ACC112 (cell line): ENCODE measurements around the gene CEP152.

Experiments used
- H2AFZ ChIP-seq: fragments of 200-600 bp; sonication (generic); one replicate; pipeline ENCODE4 v1.6.0; 2017; ENCODE audit warnings: antibody characterized with exemption, low read length; ENCODE audit not compliant: unreplicated experiment
- H3K27ac ChIP-seq: fragments of 200-600 bp; sonication (generic); 2 replicates; pipeline ENCODE4 v1.5.1; 2014; ENCODE audit warnings: low read depth, mild to moderate bottlenecking, antibody characterized with exemption, low read length, moderate library complexity
- H3K27me3 ChIP-seq: fragments of 200-600 bp; sonication (generic); 2 replicates; pipeline ENCODE4 v1.6.1; 2014; ENCODE audit warnings: mild to moderate bottlenecking, antibody characterized with exemption, low read length, moderate library complexity, mixed read lengths; ENCODE audit not compliant: insufficient read depth
- H3K36me3 ChIP-seq: fragments of 200-600 bp; sonication (generic); 2 replicates; pipeline ENCODE4 v1.6.1; 2016; ENCODE audit warnings: mild to moderate bottlenecking, antibody characterized with exemption, low read length, moderate library complexity, mixed read lengths; ENCODE audit not compliant: insufficient read depth
- H3K4me1 ChIP-seq: fragments of 200-600 bp; sonication (generic); one replicate; pipeline ENCODE4 v1.6.1; 2016; ENCODE audit warnings: low read length, mixed read lengths; ENCODE audit not compliant: insufficient read depth, unreplicated experiment, control insufficient read depth
- H3K4me3 ChIP-seq: fragments of 200-600 bp; sonication (generic); 2 replicates; pipeline ENCODE4 v1.5.1; 2014; ENCODE audit warnings: mild to moderate bottlenecking, low read depth, low read length
- H3K79me2 ChIP-seq: fragments of 200-600 bp; sonication (generic); one replicate; pipeline ENCODE4 v1.6.0; 2016; ENCODE audit warnings: low read length; ENCODE audit not compliant: control insufficient read depth, unreplicated experiment, insufficient read depth

Gene CEP152

DNA sequence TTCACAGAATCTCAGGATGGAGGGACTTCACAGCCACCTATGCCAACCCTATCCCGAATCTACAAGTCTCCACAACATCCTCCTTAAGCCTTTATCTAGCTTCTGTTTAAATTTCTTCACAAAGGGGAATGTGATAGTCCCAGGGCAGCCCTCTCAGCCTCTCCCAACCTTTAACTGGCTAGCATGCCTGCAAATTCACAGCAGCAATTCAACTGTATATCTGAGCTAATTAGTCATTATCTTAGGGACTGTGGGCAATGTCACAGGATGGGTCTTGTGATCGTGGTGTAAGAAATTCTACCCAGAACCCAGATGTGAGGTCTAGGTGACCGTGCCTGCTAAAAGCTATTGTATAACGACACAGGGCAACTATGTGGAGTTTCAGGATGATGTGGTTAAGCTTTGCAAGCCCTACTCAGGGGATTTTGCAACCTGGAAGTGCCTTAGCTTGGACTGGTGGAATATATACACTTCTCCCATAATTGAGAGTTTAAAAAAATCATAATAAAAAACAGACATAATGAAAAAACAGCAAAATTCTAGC lies 99.8 kb downstream of the CEP152 start:
- Histone ChIP-seq H3K4me1 (no peaks in the 10 kb centered on the region), H3K4me3 (no peak overlapping the region), H3K27ac (no peak overlapping the region), H3K79me2 (no peaks in the 10 kb centered on the region), H3K36me3 (peaks cover under 1% of the 10 kb centered on the region), H3K27me3 (no peaks in the 10 kb centered on the region), H2AFZ (no peak overlapping the region)

- no peaks in the 10 kb centered on the region for H3K79me2 ChIP-seq
- no peaks in the 10 kb centered on the region for H3K36me3 ChIP-seq
- peaks cover 4% of the 10 kb centered on the region for H3K4me1 ChIP-seq
- H3K27ac ChIP-seq = no peak overlapping the region
- H3K4me3 ChIP-seq = no peak overlapping the region
- H3K27me3 ChIP-seq = no peaks in the 10 kb centered on the region
- no peak overlapping the region for H2AFZ ChIP-seq
These were observed 102.2 kb downstream of the CEP152 start for GRCh38 chr15:48708641-48709040.

- H3K27me3 ChIP-seq = no peaks in the 10 kb centered on the region
- H3K36me3 ChIP-seq = no peaks in the 10 kb centered on the region
- H3K27ac ChIP-seq = no peak overlapping the region
- H3K4me1 ChIP-seq = peaks cover 18% of the 10 kb centered on the region
- H3K79me2 ChIP-seq = no peaks in the 10 kb centered on the region
- no peak overlapping the region for H3K4me3 ChIP-seq
- no peak overlapping the region for H2AFZ ChIP-seq
These were observed 105.5 kb downstream of the CEP152 start for GRCh38 chr15:48705381-48705780.

- no peaks in the 10 kb centered on the region for H3K79me2 ChIP-seq
- H3K4me1 ChIP-seq = peaks cover 18% of the 10 kb centered on the region
- peak overlapping the region; percentile 53 for H3K4me3 ChIP-seq
- no peaks in the 10 kb centered on the region for H3K27me3 ChIP-seq
- H3K27ac ChIP-seq = peak overlapping the region; percentile 74
- no peaks in the 10 kb centered on the region for H3K36me3 ChIP-seq
- peak overlapping the region; percentile 79 for H2AFZ ChIP-seq
These were observed 107.3 kb downstream of the CEP152 start for GRCh38 chr15:48703544-48703943.

DNA sequence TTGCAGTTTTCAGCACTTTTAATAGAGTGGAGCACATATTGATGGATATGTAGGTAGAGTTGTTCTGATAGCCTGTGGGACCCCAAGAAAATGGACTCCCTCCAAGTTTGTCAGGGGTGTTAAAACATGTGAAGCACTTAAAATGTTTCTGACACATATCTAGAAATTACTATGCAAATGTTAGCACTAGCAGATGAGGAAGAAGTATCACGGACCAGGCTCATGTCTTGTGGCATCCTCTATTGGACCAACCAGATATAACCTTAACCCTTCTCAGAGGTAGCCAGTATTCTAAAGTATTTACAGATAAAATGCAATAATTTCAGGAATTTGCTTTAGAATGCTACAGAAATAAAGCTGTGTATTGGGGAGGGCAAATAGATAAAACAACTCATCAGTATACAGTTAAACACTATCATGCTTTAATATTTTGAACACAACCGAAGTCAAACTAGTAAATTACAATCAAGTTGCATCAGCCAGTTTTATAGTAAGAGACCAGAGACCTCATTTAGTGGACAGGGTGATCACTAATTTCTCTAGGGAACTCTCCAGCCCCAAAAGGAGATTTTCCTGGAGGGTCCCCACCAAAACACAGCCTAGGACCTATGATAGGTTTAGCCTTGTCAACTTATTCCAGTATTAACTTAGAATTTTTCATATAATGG lies 108.2 kb downstream of the CEP152 start:
- Histone ChIP-seq H2AFZ (peak overlapping the region; percentile 79), H3K27ac (peak overlapping the region; percentile 74), H3K4me1 (peaks cover 18% of the 10 kb centered on the region), H3K27me3 (no peaks in the 10 kb centered on the region), H3K36me3 (no peaks in the 10 kb centered on the region), H3K4me3 (no peak overlapping the region), H3K79me2 (no peaks in the 10 kb centered on the region)

GRCh38 chr15:48696627-48697312 lies 114.1 kb downstream of the CEP152 start:
- no peak overlapping the region for H3K4me3 ChIP-seq
- H3K4me1 ChIP-seq = peaks cover 45% of the 10 kb centered on the region
- no peaks in the 10 kb centered on the region for H3K36me3 ChIP-seq
- H3K79me2 ChIP-seq = no peaks in the 10 kb centered on the region
- H2AFZ ChIP-seq = no peak overlapping the region
- peak overlapping the region; percentile 87 for H3K27ac ChIP-seq
- no peaks in the 10 kb centered on the region for H3K27me3 ChIP-seq

GRCh38 chr15:48695827-48696573 lies 114.9 kb downstream of the CEP152 start:
- no peaks in the 10 kb centered on the region for H3K36me3 ChIP-seq
- H3K4me3 ChIP-seq = no peak overlapping the region
- H3K79me2 ChIP-seq = no peaks in the 10 kb centered on the region
- H3K27me3 ChIP-seq = no peaks in the 10 kb centered on the region
- H3K27ac ChIP-seq = peak overlapping the region; percentile 87
- H2AFZ ChIP-seq = no peak overlapping the region
- H3K4me1 ChIP-seq = peaks cover 53% of the 10 kb centered on the region

DNA sequence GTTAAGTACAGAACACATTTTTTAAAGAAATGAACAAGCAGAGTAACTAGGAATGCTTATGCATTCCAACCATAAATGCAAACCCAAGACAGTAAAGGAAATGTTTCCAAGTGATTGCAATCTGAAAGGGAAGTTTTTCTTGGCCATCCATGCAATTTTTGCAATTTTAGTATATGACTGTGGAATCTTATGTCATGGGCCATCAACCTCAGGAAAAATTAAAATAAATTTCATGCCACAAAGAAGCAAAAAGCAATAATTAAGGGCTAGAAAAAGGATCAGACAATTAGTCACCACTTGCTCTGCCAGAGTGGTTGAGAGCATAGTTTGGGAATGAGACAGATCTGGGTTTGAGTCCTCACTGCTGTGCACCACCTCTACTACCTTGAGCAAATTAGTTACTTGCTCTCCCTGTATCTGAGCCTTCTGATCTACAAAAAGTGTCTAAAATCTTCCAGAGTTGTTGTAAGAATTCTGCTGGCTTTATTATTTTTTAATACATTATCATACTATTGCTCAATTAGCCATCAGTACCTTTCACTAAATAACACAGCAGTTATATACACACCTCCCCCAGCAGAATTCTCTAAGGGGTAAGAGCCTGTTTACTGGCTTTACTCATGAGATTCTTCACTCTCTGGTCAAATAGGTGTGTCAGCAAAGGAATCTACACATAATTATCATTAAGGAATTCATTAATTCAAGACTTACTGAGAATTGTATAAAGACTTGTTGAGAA lies 115.6 kb downstream of the CEP152 start:
- Histone ChIP-seq H3K79me2 (no peaks in the 10 kb centered on the region), H3K4me1 (peaks cover 53% of the 10 kb centered on the region), H2AFZ (no peak overlapping the region), H3K4me3 (no peak overlapping the region), H3K27ac (peak overlapping the region; percentile 87), H3K27me3 (no peaks in the 10 kb centered on the region), H3K36me3 (no peaks in the 10 kb centered on the region)

- no peaks in the 10 kb centered on the region for H3K79me2 ChIP-seq
- H3K4me1 ChIP-seq = peaks cover 53% of the 10 kb centered on the region
- H3K27me3 ChIP-seq = no peaks in the 10 kb centered on the region
- peak overlapping the region; percentile 11 for H2AFZ ChIP-seq
- peak overlapping the region; percentile 87 for H3K27ac ChIP-seq
- no peaks in the 10 kb centered on the region for H3K36me3 ChIP-seq
- no peak overlapping the region for H3K4me3 ChIP-seq
These were observed 117.4 kb downstream of the CEP152 start for GRCh38 chr15:48693484-48693883.

- Histone ChIP-seq H3K27me3 (no peaks in the 10 kb centered on the region), H2AFZ (no peak overlapping the region), H3K79me2 (no peaks in the 10 kb centered on the region), H3K4me3 (no peak overlapping the region), H3K36me3 (no peaks in the 10 kb centered on the region), H3K4me1 (peaks cover 27% of the 10 kb centered on the region), H3K27ac (no peak overlapping the region)
These were observed 122.4 kb downstream of the CEP152 start for GRCh38 chr15:48688493-48688892.
